GM15510 (cell line): Measurements from ENCODE around the gene CD8B.
"Not testable (repeated sequence)": the region's sequence is repeated elsewhere in the genome, so short reads cannot be mapped to it uniquely, and the experiment has no call there.

Source experiments
- POLR2A ChIP-seq: IDR thresholded peaks from 3 replicates; pipeline ENCODE4 v1.6.1; 2011; ENCODE audit warnings: borderline replicate concordance; ENCODE audit not compliant: insufficient read length; ENCODE audit errors: extremely low read depth

The CD8B gene

DNA sequence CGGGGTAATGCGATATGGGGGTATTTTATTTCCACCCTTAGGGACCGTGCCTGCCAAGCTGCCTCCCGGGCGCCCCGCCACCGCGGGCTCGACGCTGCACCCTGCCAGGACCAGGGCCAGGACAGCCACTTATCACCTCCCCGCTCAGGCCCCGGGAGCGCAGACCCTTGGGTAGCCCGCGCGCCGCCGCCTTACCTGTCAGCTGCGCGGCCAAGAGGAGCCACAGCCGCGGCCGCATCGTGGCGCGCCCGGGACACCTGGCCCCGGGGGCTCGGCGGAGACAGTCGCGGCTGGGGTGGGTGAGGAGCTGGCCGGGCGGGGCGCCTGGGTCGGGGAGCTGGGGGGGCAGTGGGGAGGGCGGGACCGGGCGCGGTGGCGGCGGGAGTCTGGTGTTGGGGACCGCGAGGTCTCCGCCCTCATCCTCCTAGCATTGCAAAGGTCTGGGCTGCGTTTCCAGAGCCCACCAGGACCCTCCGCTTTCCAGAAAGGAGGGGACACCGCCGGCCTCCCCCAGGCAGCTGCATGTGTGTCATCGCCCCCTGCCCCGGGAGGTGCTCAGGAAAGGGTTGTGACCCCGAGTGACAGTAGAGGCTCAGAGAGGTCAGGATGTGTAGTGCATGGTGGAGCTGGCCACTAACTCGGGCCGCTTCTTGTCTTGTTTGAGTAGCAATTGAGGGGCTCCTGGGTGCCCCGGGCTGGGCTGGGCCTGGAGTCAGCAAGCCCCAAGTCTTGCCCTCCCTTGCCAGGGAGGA lies at the start of gene CD8B:
Gene CD8B (minus strand): TSS at position 259 of the 752 bp plus-strand sequence. CDS start 21 bp downstream, at position 238.
- not testable (repeated sequence) for TF ChIP-seq POLR2A

DNA sequence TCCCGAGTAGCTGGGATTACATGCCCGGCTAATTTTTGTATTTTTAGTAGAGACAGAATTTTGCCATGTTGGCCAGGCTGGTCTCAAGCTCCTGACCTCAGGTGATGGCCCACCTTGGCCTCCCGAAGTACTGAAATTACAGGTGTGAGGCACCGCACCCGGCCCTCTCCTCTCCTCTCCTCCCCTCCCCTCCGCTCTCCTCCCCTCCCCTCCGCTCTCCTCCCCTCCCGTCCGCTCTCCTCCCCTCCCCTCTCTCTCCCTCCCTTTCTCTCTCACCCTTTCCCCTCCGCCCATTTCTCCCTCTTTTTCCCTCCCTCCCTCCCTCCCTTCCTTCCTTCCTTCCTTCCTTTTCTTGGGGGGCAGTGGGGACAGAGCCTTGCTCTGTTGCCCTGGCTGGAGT lies 28.4 kb downstream of the CD8B start:
- TF ChIP-seq POLR2A, result no peak

DNA sequence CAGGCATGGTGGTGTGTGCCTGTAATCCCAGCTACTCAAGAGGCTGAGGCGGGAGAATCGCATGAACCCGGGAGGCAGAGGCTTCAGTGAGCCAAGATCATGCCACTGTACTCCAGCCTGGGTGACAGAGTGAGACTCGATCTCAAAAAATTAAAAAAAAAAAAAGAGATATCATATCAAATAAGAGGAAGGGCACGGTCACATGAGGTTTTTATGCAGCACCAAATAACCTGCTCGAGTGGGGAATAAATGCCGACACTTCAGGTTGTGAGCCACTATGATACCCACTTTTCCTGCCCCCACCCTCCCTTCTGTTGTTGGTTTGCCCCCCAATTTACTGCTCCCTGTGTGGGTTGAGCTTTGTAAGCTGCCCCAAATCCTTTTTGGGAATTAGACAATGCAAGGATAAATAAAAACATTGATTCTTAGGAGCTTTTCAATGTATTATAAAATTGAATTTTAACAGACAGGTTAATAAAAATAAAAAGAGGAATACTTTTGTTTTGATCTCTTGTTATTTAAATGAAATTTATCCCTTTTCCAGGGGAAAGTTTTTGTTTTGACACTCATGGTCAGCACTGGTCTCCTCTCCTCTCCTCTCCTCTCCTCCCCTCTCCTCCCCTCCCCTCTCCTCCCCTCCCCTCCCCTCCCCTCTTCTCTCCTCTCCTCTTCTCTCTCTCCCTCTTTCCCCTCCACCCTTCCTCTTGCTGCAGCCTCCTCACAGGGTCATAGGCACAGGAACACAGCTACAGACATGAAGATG lies 29.2 kb downstream of the CD8B start:
- TF ChIP-seq POLR2A, result no peak

DNA sequence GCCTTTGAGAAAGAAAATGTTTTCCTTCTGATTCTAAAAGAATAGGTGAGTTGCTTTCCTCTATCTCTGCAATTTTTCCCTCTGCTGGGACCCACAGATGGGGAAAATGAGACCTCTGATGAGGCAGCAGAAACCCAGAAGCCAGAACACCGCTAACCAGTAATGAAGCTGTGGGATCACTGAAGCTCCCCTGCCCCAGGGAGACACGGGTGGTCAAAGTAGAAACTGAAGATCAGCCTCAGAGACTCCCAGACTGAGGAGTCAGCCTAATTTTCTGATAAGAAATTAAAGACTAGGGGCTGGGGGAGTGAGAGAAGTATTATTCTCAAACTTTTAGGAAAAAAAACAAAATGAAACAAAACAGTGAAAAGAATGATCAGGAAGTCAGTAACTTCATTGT lies 30.1 kb downstream of the CD8B start:
- no peak for TF ChIP-seq POLR2A

DNA sequence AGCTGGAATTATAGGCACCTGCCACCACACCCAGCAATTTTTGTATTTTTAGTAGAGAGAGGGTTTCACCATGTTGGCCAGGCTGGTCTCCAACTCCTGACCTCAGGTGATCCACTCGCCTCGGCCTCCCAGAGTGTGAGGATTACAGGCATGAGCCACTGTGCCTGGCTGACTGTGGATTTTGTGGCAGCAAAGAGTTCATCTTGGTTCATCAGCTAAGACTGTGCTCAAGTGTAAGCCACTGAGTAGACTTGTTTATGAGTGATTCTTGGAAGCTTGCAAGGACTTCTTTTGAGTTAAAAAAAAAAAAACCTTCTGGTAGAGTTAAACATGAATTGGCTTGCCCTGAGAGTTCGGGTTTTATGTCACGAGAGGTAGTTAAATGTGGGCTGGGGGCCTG lies 34.7 kb downstream of the CD8B start:
- TF ChIP-seq POLR2A, result no peak

- no peak for TF ChIP-seq POLR2A
Observed at GRCh38 chr2:86825693-86826381, 35.8 kb downstream of the CD8B start.

DNA sequence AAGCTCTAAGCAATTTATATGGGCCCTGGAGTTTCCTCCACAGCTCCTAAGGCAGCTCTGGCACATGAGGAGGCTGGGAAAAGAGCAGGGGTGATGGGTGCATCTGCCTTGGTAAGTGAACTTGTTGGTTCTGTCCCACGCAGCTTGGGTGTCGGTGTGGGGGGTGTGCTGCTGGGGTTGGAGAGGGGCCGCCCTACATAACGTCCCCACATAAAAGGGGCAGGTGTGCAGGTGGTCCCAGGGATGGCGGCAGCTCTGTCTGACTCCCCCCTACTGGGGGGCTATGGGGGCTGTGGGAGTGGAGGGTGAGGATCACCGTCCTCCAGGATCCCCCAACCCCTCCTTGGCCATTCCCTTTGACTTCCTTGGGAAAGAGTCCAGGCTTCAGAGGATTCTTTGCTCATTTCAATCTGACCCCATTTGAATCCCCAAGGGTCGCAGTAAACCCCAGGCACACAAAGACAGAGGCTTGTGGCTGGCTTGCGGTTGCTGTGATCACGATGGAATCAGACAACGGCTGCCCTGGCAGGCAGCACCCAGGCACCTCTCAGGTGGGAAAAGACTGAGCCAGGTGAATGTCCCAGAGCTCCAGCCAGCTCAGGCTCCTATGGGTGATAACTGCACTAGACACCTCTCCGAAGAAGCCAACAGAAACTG lies 36.5 kb downstream of the CD8B start:
- no peak for TF ChIP-seq POLR2A

GRCh38 chr2:86822668-86823345 lies 38.9 kb downstream of the CD8B start:
- TF ChIP-seq POLR2A, result no peak

- TF ChIP-seq POLR2A, result no peak
Observed at GRCh38 chr2:86821842-86822241, 39.8 kb downstream of the CD8B start.

DNA sequence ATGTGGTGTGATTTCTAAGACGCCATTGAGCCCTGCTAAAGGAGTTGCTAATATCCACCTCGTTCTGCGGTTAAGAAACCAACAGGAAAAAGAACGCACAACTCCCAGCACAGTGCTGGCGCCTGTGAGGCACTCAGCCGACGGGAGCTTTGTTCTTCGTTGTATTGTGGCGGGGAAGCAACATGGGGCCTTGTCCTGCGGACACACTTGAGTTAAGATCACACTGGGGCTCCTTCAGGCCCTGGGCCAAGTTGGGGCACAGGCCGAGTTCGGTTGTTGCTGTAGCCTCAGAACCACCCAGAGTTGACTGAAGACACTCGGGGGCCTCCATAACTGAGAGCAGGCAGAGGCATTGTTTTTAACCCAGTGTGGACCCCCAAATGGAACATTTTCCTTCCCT lies 40.4 kb downstream of the CD8B start:
- no peak for TF ChIP-seq POLR2A

DNA sequence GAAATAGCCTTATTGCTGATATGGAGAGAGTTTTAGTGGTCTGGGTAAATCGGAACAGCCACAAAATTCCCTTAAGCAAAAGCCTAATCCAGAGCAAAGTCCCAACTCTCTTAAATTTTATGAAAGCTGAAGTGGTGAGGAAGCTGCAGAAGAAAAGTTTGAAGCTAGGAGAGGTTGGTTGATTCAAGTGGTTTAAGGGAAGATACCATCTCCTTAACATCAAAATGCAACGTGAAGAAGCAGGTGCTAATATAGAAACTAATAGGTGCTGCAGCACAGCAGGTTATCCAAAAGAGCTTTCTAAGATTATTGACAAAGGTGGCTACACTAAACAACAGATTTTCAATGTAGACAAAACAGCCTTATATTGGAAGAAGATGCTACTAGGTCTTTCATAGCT lies 42.7 kb downstream of the CD8B start:
- no peak for TF ChIP-seq POLR2A

- no peak for TF ChIP-seq POLR2A
Observed at GRCh38 chr2:86818114-86818801, 43.4 kb downstream of the CD8B start.

DNA sequence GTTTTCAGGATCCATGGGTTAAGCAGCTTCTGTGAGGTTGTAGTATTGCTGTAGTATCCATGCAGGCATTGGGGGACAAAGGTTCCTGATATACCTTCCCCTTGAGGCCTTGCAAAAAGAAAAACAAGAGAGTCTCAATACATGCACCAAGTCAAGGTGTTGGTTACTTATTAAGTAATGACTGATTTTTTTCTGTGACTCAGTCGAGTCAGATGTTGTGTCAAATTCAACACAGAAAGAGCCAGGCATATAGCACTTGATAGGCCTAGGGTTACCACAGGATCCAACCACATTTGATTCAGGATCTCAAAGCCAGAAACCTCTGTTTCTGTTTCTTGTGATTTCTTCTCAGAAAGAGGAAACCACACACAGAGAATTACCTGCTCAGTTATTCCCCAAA lies 46.1 kb downstream of the CD8B start:
- no peak for TF ChIP-seq POLR2A

- TF ChIP-seq POLR2A, result no peak
Observed at GRCh38 chr2:86809481-86810121, 52.1 kb downstream of the CD8B start.
